Transverse colon (tissue), 4 donors: Measurements from ENCODE around the gene SMIM20. TPM values are rescaled to one million over a fixed set of nuclear protein-coding genes. Genes with fewer than 3 reads are reported as not detected.
"Not testable (repeated sequence)": the region's sequence is repeated elsewhere in the genome, so short reads cannot be mapped to it uniquely, and the experiment has no call there.

Experiments used
- DNase-seq: peaks from one replicate; pipeline ENCODE4 v3.0.0-alpha.2; 2019
- H3K27ac ChIP-seq, 4 donors: fragments of 200-600 bp; sonication (generic); 2 replicates each; pipeline ENCODE4 v1.5.1; 2016 to 2018; ENCODE audit warnings: inconsistent platforms in 4 of 4
- H3K27me3 ChIP-seq: fragments of 200-600 bp; sonication (generic); 2 replicates; pipeline ENCODE4 v1.5.1; 2017; ENCODE audit warnings: inconsistent platforms
- H3K36me3 ChIP-seq, 4 donors: fragments of 200-600 bp; sonication (generic); 2 replicates each; pipeline ENCODE4 v1.5.1; 2017 to 2019; ENCODE audit warnings: inconsistent platforms in 4 of 4
- H3K4me1 ChIP-seq, 4 donors: fragments of 200-600 bp; sonication (generic); 2 replicates each; pipeline ENCODE4 v1.5.1; 2017 to 2020; ENCODE audit warnings: inconsistent platforms in 4 of 4
- H3K4me3 ChIP-seq, 4 donors: fragments of 200-600 bp; sonication (generic); 1 replicate in 1 of 4; 2 replicates in 3 of 4; pipeline versions ENCODE4 v1.5.1 to v1.6.1; 2017 to 2019; ENCODE audit warnings: inconsistent platforms in 4 of 4
- H3K9me3 ChIP-seq, 2 donors: fragments of 200-600 bp; sonication (generic); 2 replicates each; pipeline ENCODE4 v1.5.1; 2017 to 2019; ENCODE audit warnings: inconsistent platforms in 2 of 2
- EP300 ChIP-seq: sonication (generic); formaldehyde crosslinking; IDR thresholded peaks from one replicate; pipeline ENCODE4 v1.6.1; 2017; ENCODE audit warnings: antibody characterized with exemption, low read depth
- POLR2A ChIP-seq: fragments of 450-650 bp; IDR thresholded peaks from one replicate; pipeline ENCODE4 v1.6.1; 2016; ENCODE audit warnings: antibody characterized with exemption, mild to moderate bottlenecking, moderate library complexity
- POLR2AphosphoS5 ChIP-seq, 3 donors: sonication (generic); formaldehyde crosslinking; IDR thresholded peaks; one replicate each; pipeline ENCODE4 v1.6.1; 2016; ENCODE audit warnings: antibody characterized with exemption in 3 of 3
- WGBS, 2 donors: methylation state at CpG; one replicate each; pipeline ENCODE4 v1.1.5; 2018; ENCODE audit warnings: low coverage in 1 of 2; 5-methylcytosine and 5-hydroxymethylcytosine counted together
- in situ Hi-C, 4 donors: fragments of 200-750 bp; cut with MboI; loops; one replicate each; pipeline versions ENCODE4 v1.15.0 to v1.15.1; 2017; ENCODE audit warnings: low sequenced_read_pairs in 3 of 4, low pct_ligation_motif_present in 1 of 4, low pct_unique_long_range_greater_than_20kb in 1 of 4
- intact Hi-C: fragments of 100-400 bp; cut with DNase I; formaldehyde crosslinking; loops from one replicate; pipeline ENCODE4 v1.15.1; 2023; ENCODE audit warnings: low total_unique reads
- total RNA-seq, 4 donors: library from RNA; depleted of rRNA; stranded (reverse); fragments of >200 nt; gene quantifications; one replicate each; pipeline ENCODE4 v1.1.0, GENCODE V29; 2016
- TF ChIP-seq, protein P1 (sequence below), 5 experiments: fragments of 200-600 bp in 3 of 5; fragments of 450-650 bp in 2 of 5; sonication (generic) in 3 of 5; IDR thresholded peaks; 1 replicate in 2 of 5; 2 replicates in 3 of 5; pipeline ENCODE4 v1.5.1; 2016 to 2017; ENCODE audit warnings: antibody characterized with exemption in 5 of 5, inconsistent platforms in 3 of 5, mild to moderate bottlenecking in 2 of 5, moderate library complexity in 1 of 5

SMIM20 gene
- total RNA-seq, 4 donors from 2014 or later = 1.8 to 46.8 (median 16.4) TPM

- TF ChIP-seq, protein P1, sequence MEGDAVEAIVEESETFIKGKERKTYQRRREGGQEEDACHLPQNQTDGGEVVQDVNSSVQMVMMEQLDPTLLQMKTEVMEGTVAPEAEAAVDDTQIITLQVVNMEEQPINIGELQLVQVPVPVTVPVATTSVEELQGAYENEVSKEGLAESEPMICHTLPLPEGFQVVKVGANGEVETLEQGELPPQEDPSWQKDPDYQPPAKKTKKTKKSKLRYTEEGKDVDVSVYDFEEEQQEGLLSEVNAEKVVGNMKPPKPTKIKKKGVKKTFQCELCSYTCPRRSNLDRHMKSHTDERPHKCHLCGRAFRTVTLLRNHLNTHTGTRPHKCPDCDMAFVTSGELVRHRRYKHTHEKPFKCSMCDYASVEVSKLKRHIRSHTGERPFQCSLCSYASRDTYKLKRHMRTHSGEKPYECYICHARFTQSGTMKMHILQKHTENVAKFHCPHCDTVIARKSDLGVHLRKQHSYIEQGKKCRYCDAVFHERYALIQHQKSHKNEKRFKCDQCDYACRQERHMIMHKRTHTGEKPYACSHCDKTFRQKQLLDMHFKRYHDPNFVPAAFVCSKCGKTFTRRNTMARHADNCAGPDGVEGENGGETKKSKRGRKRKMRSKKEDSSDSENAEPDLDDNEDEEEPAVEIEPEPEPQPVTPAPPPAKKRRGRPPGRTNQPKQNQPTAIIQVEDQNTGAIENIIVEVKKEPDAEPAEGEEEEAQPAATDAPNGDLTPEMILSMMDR (IDR thresholded peaks at IDR 0.05) = no peak
- no peak for TF ChIP-seq POLR2A
- no peak for TF ChIP-seq EP300
- TF ChIP-seq POLR2AphosphoS5 (IDR thresholded peaks at IDR 0.05) = no peak
- Histone ChIP-seq H3K4me3 (no peak overlapping the region), H3K9me3 (no peaks in the 10 kb centered on the region), H3K36me3 (no peaks in the 10 kb centered on the region), H3K4me1 (no peaks in the 10 kb centered on the region), H3K27me3 (no peaks in the 10 kb centered on the region), H3K27ac (no peak overlapping the region)
- 93 to 100% methylated on average over 1 to 10 of the region's 10 CpGs for WGBS, 2 donors
- in situ Hi-C loops = no loop called here
- intact Hi-C loops = no loop called here
- DNase-seq = no peak
Measured at GRCh38 chr4:25901030-25901430, 13.0 kb upstream of the SMIM20 start.

DNA sequence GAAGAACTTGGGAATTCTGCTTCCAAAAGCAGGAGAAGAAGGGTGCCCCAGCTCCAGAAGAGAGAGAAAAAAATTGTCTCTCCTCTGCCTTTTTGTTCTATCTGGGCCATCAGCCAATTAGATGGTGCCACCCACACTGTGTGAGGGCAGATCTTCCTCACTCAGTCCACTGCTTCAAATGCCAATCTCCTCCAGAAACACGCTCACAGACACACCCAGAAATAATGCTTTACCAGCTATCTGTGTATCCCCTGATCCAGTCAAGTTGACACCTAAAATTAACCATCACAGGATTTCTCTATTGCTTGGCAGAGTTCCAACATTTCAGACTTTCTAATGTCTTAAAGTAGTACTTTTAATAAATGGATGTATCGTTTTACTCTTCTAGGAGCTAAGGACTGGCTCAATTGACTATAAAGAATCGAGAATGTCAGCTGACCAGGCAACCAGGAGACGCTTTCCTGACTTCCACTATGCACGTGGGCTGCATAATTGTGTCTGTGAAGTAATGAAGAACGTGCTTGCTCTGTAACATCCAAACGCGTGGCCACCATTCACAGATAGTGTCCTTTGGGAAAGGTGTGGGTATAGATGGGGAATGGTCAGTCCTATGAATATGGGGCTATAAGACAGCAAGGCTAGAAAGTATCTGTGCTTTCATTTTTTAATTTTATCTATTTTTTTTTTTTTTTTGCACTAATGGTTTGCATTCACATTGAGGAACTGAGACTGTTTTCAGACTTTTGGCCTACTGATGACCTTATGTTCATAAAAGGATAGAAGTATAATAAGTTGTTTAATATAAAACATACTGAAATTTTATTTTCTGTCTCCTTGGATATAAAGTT is 9.9 kb upstream of the SMIM20 start:
- Histone ChIP-seq H3K4me3 (no peak overlapping the region), H3K9me3 (no peaks in the 10 kb centered on the region), H3K27me3 (no peaks in the 10 kb centered on the region), H3K27ac (peak overlapping the region in 1 of 4 donors; percentile 18), H3K4me1 (no peaks in the 10 kb centered on the region), H3K36me3 (no peaks in the 10 kb centered on the region)
- TF ChIP-seq EP300 = no peak
- TF ChIP-seq, protein P1 (IDR thresholded peaks at IDR 0.05) = no peak
- TF ChIP-seq POLR2AphosphoS5 (IDR thresholded peaks at IDR 0.05) = no peak
- WGBS, 2 donors = 69 to 77% methylated on average over 8 of the region's 8 CpGs
- intact Hi-C loops (no loop called here), in situ Hi-C loops (no loop called here)
- DNase-seq = no peak

GRCh38 chr4:25904748-25905082 is 9.3 kb upstream of the SMIM20 start:
- no peak for DNase-seq
- peak overlapping the region in 1 of 4 donors; percentile 18 for H3K27ac ChIP-seq

GRCh38 chr4:25905371-25905770 is 8.6 kb upstream of the SMIM20 start:
- Histone ChIP-seq H3K27me3 (no peaks in the 10 kb centered on the region), H3K4me1 (no peaks in the 10 kb centered on the region), H3K27ac (no peak overlapping the region), H3K4me3 (no peak overlapping the region), H3K9me3 (no peaks in the 10 kb centered on the region), H3K36me3 (no peaks in the 10 kb centered on the region)
- no peak for DNase-seq
- WGBS, 2 donors = 86% methylated on average over 4 of the region's 4 CpGs; no CpG with 5 or more reads in 1 of the 2 donors
- intact Hi-C loops (no loop called here), in situ Hi-C loops (no loop called here)
- TF ChIP-seq, protein P1 (IDR thresholded peaks at IDR 0.05) = no peak
- TF ChIP-seq POLR2A = no peak
- TF ChIP-seq POLR2AphosphoS5 (IDR thresholded peaks at IDR 0.05) = no peak
- no peak for TF ChIP-seq EP300

More at GRCh38 chr4:25904748-25905082, 9.3 kb upstream of the SMIM20 start:
- intact Hi-C loops (no loop called here), in situ Hi-C loops (no loop called here)
- H3K4me1 ChIP-seq = no peaks in the 10 kb centered on the region
- no peaks in the 10 kb centered on the region for H3K9me3 ChIP-seq
- no peaks in the 10 kb centered on the region for H3K27me3 ChIP-seq
- WGBS, 2 donors = 94 to 100% methylated on average over 2 to 3 of the region's 3 CpGs
- no peak overlapping the region for H3K4me3 ChIP-seq
- TF ChIP-seq EP300 = no peak
- no peak for TF ChIP-seq POLR2AphosphoS5 (IDR thresholded peaks at IDR 0.05)
- TF ChIP-seq, protein P1 (IDR thresholded peaks at IDR 0.05) = no peak
- no peak for TF ChIP-seq POLR2A
- no peaks in the 10 kb centered on the region for H3K36me3 ChIP-seq

- in situ Hi-C loops, H3K27ac ChIP-seq, intact Hi-C loops, H3K4me1 ChIP-seq, H3K27me3 ChIP-seq, DNase-seq, H3K4me3 ChIP-seq, H3K9me3 ChIP-seq, H3K36me3 ChIP-seq: not testable (repeated sequence)
- WGBS, 2 donors = 95 to 97% methylated on average over 3 to 11 of the region's 11 CpGs
Measured at GRCh38 chr4:25906113-25906512, 7.9 kb upstream of the SMIM20 start.
